NK-92 treated with Interleukin-12 subunit alpha and Interleukin-12 subunit beta, amount 100 ng/mL, for 24 hours (cell line): Measurements from ENCODE around the gene EFNA5.
"Not testable (repeated sequence)": the region's sequence is repeated elsewhere in the genome, so short reads cannot be mapped to it uniquely, and the experiment has no call there.

Source experiments
- DNase-seq: peaks from one replicate; lab custom pipeline; 2025; lab: John Stamatoyannopoulos, UW

Gene EFNA5

DNA sequence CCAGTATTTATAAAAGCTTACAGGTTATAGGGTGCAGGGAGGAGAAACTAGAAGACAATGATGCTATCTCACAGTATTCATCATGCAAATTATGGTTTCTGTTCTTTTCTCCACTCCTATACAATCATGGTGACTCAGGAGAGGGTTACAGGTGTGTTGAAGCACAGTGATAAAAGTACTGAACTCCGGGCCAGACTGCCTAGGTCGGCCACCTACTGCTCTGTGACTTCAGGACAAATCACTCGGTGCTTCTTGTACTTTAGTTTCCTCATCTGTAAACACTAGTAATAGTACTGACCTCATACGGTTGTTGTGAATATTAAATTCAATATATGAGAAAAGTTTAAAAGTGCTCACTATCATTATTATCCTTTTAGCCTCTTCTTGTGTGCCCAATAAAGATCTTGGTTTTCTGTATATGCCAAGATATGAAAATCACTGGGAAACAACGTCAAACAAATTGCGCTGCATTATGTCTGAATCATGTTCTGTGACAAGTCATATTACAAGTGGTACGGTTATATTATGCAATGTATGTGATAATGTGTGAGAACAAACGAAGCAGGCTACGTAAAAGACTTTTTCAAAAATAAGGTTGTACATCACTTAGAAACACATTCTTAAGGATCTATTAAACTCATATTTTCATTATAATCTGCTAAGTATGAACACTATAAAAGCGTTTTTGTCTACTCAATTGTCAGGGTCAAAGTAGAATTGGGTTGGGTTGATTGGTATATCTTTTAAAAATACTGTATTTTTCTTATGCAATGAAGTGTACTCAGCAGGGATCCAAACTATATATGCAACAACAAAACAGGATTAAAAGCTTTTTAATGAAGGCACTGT is 153.3 kb downstream of the EFNA5 start:
- DNase-seq: no peak

DNA sequence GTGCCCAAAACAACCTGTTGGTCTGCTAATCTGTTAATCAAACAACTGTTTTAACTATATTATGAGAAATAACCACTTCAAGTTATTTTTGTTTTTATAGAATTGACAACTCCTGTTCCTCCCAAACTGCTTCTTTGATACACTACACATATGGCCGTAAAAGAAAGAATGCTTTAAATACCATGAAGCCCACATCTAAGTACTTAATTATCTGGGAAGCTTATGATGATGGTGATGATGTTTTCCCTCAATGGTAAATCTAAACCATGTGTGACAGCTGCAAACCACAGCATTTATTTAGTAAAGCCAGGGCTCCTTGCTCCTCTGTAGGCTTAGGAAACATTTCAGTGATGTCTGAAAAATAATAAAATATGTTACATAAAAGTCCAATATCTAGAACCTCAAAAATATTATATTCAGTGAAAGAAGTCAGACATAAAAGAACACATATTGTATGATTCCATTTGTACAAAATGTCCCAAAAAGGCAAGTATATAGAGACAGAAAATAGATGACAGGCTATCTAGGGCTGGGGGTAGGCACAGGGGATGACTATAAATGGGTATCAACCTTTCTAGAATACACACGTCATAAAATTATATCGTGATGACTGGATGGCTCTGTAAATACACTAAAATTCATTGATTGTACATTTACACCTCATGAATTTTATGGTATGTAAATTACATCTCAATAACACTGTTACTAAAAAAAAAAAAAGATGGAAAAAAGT is 154.1 kb downstream of the EFNA5 start:
- DNase-seq: no peak

DNA sequence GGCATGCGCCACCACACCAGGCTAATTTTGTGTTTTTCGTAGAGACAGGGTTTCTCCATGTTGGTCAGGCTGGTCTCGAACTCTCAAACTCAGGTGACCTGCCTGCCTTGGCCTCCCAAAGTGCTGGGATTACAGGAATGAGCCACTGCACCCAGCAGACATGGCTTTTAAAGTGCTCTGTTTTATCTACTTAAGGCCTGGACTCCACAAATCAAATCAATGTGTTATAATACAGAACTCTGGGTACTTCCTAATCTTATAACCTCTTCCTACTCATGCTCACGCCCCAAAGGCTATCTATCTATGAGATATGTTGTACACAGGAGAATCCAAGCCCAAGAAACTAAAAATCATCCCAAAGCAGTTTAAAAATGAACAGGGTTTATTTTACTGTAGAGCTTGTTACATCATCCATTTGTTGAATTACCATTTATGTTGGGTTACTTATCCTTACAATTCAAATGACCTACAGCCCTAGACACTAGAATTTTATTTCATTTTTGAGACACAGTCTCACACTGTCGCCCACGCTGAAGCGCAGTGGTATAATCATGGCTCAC is 155.1 kb downstream of the EFNA5 start:
- DNase-seq: no peak

DNA sequence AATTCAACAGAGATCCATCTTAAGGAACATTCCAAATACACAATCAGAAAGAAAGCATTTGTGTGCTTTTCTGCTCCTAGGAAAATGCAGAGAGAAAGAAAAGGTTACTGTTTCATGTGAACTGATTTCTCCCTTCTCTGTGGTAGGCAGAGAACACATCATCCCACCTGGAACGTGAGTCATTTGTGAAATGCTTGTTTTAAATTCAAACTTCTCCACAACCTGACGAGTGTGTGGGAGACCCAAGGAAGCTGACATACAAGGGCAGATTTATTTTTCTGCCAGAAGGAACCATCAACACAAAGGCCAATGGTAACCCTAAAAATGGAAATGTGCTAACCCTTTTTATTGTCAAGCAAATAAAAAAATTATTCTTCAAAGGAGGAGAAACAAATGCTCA is 156.4 kb downstream of the EFNA5 start:
- DNase-seq: no peak

DNA sequence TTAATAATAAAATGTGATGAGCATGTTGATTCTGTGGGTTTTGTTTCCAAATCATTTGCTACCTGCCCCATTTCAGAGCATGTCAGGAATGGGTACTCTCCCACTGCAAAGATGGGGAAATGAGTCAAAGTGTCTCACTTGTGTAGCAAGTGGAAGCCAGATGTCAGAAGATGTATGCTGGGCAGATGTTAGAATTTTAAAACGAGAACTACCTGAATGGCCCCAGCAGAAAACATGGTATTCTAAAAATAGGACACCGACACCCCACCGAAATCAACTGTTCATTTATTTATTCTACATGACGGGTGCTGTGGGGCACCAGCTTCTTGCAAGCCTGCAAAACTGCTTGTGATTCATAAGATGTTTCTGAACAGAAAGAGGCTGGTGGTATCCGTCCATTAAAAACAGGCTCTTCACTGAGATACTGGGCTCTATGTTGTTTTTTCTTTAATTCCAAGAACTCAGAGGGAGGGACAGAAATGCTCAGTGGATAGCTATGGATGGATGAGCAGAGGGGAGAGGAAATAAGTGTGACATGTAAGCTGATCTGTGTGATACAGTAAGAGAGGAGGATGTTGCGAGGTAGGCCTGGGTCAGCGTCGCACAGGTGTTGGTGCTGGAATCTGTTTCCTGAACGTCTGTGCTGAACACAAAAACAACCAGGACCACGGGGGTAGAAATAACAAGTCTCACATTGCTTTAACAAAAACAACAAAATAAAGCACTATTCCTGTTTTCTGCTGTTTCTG is 157.2 kb downstream of the EFNA5 start:
- DNase-seq: no peak

DNA sequence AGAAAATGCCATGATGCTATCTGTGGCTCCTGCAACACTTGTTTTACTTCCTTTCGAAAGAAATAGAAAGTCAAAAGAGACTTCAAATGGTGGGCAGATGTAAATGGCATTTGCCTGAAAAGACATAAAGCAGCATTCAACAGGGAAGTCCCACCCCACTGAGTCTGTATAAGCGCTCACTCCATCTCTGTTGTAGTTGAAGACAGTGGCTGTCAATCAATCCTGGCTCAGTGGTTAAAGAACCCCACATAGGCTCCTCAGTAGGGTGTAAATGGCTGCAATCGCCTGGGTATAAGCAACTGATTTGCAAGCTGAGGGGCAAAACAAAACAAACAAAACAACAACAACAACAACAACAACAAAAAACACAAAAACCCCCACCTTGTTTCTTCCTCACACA is 158.7 kb downstream of the EFNA5 start:
- no peak for DNase-seq

DNA sequence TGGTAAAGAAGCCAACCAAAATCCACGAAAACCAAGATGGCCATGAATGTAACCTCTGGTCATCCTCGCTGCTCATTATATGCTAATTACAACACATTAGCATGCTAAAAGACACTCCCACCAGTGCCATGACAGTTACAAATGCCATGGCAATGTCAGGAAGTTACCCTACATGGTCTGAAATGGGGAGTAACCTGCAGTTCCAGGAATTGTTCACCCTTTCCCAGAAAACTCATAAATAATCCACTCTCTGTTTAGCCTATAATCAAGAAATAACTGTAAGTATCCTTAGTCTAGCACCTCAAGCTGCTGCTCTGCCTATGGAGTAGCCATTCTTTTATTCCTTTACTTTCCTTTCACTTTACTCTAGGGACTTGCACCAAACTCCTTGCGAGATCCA is 160.6 kb downstream of the EFNA5 start:
- DNase-seq: no peak

DNA sequence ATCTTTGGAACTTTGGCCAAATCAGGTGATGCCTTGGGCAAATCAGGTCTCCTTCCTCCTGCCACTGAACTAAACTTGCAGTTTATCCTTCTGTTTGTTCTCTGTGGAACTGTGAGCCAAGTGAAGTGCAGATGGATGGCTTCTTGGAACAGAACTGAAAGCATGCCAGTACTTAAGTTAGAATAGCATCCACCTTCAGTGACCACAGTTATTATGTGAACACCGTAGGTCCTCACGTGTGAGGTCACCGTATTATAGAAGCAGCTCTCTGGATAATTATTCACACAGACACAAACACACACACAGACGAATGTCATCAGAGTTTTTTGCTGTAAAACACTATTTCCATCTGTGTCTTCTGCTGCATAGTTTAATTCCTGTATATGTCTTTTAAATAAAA is 162.6 kb downstream of the EFNA5 start:
- DNase-seq: no peak

DNA sequence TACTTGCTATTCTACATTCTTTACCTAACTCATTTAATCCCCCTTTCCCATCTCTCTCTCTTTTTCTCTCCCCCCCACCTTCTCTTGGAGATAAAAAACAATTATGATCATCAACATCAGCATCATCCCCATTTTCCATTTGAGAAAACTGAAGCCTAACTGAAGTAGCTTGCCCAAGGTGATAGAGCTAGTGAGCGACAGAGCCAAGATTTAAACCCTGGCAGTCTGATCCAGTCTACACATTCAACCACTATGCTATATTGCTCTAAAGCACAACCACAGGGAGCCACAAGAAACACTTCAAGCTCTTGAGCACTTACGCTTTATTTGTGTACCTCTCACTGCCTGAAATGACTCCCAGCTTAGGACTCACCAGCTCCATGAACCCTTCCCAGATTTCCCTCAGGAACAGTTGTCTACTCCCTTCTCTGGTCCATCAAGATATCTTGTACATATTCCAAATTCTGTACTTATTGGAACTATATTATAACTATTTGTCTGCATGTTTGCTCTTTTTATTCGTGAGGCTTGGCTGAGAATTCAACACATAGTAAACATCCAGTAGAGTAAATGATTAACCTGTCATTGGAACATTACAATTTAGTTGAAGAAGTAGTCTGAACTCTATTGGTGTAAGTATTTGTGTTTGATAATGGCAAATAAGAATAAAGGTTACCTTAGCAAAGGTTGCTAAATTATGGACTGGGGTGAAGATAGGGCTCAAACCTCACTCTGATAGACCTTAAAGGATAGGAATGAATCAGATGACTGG is 164.8 kb downstream of the EFNA5 start:
- no peak for DNase-seq

DNA sequence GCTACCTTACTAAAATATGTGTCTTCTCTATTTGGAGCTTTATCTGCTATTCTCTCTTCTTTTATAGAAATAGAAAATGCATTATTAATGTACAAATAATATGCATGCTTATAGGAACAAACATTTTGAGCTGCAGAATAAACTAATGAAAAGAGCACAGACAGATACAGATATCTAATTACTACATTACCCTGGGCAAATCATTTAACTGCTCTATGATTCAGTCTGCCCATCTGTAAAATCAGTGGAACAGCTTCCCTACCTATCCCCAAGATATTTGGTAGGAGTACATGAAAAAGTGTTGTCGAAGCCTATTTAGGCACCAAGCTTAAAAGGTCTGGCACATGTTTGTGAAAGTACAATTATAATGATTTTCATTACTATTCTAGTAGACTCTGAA is 166.3 kb downstream of the EFNA5 start:
- DNase-seq: no peak

DNA sequence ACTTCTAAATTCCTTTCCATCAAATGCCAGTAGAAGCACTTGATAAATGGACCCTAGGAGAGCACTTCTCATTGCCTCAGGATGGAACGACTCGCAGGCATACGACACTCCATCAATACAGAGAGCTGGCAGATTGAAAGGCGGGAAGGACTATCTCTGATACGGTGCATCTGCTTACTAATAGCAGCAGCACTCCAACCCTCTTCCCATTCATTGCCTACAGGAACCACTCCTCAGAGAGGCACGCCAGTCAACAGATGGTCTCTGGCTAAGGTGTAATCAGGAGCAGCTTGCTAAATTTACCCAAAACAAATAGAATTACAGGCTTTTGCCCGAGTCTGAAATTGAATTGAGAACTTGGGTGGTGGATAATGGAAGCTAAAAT is 168.1 kb downstream of the EFNA5 start:
- DNase-seq: no peak

DNA sequence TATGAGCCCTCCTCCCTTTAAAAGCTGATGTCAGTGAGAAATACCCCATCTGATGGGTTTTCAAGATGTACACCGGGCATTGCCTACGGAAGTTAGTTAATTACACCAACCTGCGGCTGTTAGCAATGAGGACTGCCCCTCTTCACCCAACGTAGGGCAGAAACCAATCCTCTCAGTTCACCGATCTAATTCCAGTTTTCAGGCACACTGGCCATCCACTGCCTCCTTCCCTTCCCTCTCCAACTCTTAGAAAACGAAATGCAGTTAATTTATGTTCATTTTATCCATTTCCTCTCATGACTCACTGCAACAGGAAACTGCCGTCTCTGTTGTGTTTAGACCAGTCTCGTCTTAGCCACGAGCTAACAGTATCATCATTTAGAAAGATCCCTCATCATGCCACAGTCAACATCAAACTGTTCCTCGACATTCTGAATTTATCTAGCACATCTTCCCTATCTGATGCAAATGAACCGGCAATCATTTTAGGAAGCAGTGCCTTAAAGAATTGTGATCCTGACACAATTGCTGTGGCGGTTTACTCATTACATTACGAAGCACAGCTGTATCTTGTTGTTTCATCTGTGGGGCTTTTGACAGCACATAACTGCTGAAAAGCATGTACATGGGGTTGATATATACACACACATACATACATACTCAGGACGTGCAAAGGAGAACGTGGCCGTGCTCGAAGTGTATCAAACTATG is 168.6 kb downstream of the EFNA5 start:
- no peak for DNase-seq

DNA sequence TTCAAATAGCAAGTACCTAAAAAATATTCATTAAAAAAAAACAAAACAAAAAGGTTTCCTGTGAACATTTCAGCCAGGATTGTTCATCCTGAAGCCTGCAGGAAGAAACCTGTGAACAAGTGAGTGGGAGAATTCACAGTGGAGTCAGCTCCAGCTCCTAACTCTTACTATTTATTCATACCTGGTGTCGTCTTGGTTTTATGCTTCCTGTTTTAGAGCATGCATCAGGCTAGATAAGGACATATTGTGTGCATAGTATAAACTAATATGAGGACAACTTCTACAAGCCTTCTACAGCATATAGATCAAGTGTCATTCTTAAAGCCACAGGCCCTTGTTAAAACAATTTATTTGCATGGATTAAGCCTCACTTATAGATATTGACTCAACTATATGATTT is 169.9 kb downstream of the EFNA5 start:
- DNase-seq: no peak

DNA sequence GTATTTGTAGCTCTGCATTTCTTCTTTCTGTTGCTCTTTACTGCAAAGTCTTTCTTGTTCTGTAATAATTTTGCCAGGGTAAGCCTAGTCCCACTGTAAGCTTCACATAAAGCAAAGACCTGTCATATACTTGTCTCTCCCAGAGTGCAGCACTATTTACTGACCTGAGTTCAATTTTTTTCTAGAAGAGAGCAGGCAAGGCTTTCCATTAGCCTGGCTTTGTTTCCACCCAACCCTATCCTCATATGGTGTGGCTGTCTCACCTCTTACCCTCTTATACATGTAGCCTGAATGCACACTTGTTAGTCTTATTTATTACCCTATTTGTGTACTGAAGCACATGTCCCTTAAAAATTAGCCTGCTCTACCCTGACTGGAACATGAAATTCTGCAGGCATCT is 170.4 kb downstream of the EFNA5 start:
- DNase-seq: no peak

DNA sequence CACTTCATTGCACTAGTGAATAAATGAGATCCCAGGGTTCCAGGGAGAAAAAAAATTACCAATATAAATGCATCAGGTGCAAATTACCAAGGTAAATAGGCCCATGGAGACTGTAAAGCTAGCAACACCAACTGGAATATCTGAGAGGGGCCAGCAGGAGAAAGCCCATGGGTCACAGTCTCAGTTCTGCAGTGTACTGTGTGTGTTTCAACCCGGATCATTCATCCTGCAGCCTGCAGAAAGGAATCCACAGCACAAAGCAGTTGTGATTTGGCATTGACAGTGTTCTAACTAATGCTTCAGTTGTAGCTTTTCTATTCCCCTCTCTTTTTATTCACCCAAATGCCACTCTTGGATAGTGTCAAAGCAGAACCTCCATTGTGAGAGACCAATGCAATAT is 171.0 kb downstream of the EFNA5 start:
- no peak for DNase-seq

DNA sequence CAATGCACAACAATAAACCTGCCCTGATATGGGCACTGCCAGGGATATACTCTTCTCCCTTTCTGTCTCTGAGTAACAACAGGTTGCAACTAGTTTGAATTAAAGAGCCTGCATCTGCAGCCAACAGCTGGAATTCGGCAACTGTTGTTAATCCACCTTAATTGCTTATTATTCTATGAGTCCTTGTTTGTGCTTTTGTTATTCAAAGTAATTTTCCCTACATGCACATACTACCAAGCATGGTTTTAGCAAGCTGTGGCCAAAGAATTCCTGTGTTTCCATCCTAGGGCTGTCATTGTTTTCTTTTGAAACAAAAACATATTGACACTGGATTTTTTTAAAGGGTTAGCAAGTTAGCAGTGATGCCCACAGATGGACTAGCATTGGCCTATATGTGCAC is 171.5 kb downstream of the EFNA5 start:
- no peak for DNase-seq

DNA sequence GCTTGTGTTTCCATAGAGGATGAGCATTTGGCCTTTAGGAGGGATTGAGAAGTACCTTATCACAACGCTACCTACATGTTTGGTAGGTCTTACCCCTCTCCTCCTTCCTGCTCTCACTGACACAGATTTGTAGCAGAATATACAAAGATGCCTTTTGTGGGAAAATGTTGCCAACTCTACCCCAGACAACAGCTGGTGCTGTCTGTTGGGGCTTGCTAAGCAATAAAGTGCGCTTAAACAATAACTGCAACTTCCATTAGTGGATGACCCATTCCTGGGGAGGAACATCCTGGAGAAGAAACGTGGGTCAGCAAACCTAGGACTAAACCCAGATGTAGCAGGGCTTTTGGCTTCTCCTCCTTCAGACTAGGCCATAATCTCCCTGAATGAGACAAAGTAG is 174.3 kb downstream of the EFNA5 start:
- no peak for DNase-seq

DNA sequence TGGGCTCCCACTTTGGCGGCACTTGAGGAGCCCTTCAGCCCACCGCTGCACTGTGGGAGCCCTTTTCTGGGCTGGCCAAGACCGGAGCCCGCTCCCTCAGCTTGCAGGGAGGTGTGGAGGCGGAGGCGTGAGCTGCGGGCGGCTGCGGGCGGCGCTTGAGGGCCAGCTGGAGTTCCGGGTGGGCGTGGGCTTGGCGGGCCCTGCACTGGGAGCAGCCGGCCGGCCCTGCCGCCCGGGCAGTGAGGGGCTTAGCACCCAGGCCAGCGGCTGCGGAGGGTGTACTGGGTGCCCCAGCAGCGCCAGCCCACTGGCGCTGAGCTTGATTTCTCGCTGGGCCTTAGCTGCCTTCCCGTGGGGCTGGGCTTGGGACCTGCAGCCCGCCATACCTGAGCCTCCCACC is 176.6 kb downstream of the EFNA5 start:
- DNase-seq: not testable (repeated sequence)

DNA sequence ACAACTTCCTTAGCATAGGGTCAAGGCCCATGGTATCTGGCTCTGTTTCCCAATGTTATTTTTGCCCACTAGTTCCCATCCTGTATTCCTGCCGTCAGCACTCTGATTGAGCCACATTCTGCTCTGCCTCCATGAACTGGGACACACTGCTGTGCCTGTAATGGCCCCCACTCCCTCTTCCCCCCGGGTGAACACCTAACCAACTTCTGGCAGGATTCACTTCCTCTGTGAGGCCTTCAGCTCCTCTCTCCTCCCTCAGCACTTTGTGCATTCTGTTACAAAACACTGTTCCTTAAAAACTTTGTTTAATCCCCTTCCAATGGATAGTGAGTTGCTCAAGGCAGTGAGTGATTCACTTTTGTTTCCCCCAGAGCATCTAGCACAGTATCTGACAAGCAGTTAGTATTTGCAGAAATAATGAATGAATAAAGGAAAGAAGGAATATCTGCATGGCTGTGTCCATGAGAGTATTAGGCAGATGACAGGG is 183.6 kb downstream of the EFNA5 start:
- no peak for DNase-seq

DNA sequence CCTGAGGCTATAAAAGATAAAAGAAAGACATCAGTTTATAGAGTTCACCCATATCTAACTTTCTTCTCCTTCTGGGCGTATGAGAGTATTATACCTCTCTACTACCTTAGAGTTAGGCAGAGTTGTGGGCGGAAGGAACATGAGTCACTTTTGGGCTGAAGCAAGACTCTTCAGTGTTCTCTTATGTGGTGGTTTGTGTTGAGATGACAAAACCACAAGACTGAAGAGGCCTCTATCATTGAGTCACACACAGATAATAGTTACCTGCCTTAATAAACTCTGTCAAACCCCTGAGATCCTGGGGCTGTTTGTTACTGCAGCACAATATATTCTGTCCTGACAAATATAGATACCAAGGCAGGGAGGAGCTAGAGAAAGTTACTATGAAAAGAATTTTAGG is 184.2 kb downstream of the EFNA5 start:
- DNase-seq: peak; percentile 56

DNA sequence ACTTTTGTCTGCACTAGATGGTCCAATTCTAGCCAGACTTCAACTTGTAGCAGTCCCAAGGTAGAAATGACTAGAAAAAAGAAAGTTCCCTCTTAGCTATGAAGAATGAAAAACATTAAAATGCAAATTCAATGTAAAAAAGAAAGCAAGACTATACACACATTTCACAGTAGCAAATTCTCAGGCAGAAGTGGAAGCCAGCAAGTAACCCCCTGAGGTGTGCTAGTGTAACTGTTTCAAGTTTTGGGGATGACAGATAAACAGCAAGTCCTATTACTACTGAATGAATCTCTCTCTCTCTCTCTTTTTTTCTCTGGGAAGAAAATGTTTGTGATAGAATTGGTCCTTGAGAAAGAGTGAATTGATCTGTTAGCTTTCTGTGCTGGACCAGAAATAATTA is 185.6 kb downstream of the EFNA5 start:
- no peak for DNase-seq
